Measurements from ENCODE around the gene NCAM1.

GRCh38 chr11:113182288-113182687 is 221.1 kb downstream of the NCAM1 start:
- TF ChIP-seq CTCF (conservative IDR thresholded peaks at IDR 0.05; ENCODE audit: low read depth, low read length) (no peak), EZH2 (IDR thresholded peaks at IDR 0.05; ENCODE audit: borderline replicate concordance, low read depth, low read length, poor library complexity, severe bottlenecking) (no peak)
